MV-4-11 (cell line): Measurements from ENCODE around the gene ZNF385C.
"Not testable (repeated sequence)": the region's sequence is repeated elsewhere in the genome, so short reads cannot be mapped to it uniquely, and the experiment has no call there.

Experiments
- DNase-seq: peaks from one replicate; lab custom pipeline; 2025; lab: John Stamatoyannopoulos, UW

The ZNF385C gene

GRCh38 chr17:42050393-42051012 lies 47.8 kb downstream of the ZNF385C start, which contains the start of gene C17orf113:
C17orf113 (minus strand) TSS chr17:42050601; CDS start chr17:42043376, 7,225 bp downstream.
- peak; percentile 16 for DNase-seq

DNA sequence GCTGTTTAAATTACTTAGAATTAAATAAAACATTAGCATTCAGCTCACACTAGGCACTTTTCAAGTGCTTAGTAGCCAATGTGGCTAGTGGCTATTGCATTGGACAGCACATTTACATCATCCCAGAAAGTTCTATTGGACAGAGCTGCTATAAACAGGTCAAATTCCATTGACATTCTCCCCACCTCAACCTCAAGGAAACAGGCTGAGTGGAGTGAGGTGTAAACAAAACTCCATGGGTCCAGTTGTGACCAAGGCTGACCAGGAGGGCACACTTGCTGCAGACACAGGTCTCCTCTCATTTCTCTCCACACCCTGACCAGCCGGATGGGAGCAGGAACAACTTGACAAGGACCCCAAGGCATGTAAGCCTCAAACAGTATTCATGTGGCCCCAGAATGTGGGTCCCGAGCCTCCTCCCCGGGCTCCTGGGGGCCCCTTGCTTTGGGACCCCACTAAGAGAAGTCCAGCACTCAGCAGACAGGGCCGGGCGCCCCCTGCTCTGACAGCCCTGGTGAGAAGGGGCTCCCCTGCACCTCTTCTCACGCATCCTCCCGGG lies 48.4 kb downstream of the ZNF385C start:
- no peak for DNase-seq

DNA sequence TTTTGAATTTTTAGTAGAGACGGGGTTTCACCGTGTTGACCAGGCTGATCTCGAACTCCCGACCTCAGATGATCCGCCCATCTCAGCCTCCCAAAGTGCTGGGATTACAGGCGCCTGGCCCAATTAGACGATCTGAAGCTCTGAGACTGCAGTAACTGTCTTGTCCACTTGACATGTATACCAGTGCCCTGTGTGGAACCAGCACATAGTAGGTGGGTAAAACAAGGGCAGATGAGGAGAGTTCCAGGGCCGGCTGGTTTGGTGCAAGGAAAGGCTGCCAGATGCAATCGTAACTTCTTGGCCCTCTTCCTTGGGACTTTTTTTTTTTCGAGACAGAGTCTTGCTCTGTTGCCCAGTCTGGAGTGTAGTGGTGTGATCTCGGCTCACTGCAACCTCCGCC lies 50.9 kb downstream of the ZNF385C start:
- DNase-seq = no peak

DNA sequence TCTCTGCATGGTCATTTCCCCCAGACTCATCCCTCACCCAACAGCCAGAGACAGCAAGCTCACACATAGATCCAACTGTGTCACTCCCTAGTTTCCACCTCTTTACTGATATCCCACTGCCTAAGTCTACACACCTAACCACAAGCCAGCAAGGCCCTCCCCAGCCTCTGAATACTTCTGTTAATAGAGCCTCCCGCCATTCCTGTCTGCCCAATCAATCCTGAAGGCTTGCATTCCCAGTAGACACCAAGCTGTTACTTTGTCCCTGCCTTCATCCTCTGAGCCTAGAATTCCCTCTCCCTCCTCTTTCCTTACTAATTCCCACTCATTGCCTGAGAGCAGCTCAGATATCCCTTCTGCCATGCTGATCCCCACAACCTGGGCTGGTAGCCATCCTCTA lies 52.6 kb downstream of the ZNF385C start:
- no peak for DNase-seq

DNA sequence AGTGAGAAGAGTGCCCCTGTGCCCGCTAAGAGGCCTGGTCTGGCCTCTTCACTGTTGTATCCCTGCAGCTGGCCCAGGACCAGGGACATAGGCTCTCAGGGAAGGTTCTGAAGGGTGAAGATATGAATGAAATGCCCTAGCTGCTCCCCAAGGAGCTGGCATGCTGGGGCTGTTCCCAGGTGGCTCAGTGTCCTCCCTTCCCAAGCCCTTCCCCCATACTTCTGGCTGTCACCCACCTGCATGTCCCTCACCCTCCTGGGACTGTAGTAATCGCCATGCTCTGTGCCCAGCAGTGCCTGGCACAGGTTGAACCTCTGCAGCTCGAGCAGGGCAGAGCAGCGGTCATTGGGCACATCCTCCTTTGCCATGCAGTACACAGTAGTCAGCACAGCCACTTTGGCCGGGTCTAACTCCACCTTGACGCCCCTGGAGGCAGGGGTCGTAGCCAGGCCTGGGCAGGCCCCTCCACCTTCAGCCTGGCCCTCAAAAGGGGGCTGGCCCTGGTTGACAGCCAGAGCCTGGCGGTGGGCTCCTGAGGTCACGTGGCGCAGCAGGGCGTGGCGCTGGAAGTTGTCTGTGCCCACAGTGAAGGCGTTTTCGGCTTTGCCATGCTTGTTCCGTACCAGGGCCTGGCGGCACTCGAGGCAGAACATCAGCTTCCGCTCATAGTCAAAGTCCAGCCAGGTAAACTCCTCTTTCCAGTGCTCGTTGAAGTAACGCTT lies 55.5 kb downstream of the ZNF385C start:
- no peak for DNase-seq

DNA sequence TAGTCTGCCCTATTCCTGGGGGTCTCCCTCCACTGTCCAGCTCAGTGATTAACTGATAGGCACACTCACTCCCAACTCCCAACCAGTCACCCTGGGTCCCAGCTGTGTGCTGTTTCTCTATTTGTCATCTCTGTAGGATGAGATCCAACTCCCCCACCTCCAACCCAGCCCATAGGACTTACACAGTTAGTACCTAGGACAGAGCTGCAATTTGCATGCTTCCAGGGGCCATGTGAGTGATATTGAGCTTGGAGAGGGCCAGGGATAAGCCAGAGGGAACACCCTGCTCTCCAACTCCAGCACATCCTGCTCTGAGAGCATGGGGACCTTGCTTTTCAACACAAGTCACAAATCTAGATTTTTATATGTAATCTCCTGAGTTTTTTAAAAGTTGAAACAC lies 56.7 kb downstream of the ZNF385C start:
- DNase-seq = no peak

GRCh38 chr17:42040818-42041217 lies 57.5 kb downstream of the ZNF385C start:
- DNase-seq = no peak

DNA sequence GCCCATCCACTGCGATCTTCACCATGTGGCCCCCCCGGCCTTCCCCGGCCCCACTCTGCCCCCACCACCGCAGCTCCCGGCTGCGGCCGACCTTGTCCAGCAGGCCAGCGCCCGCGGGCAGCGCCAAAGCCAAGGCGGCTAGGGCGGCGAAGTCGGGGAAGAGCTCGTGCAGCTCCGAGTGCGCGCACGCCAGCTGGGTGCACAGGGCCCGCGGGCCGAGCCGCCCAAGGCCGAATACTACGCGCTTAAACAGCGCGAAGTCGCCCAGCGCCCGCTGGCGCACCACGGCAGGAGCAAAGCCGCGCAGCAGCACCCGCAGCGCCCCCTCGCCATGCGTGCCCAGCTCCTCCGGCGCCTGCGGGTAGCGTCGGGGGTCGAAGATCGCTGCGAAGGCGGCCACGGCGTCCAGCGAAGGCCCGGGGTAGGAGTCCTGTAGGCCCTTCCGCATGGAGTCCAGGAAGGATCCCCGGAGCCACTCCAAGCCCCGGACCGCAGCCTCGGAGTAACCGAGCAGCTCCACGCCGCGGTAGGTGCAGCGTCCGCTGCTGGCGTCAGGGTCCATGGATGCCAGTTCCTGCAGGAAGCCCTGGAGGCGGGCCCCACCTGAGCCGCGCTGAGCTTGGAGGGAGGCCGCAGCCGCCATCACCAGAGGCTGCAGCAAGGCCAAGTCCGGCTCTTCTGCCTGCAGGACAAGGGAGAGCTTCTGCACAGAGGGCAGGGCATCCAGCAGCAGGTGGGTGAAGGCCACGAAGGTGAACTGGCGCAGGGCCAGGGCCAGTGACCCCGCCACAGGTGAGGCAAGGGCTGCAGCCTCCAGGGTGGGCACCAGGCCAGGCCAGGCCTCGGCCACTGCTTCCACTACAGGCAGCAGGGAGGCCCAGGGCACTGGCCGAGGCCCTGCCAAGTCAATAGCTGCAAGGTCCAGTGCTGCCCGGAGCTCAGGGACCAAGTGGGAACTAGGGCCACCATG lies 58.2 kb downstream of the ZNF385C start:
- DNase-seq = no peak

- DNase-seq = no peak
These were observed 59.9 kb downstream of the ZNF385C start for GRCh38 chr17:42038221-42038973.

GRCh38 chr17:42034059-42034458 lies 64.2 kb downstream of the ZNF385C start:
- no peak for DNase-seq

- no peak for DNase-seq
These were observed 66.7 kb downstream of the ZNF385C start for GRCh38 chr17:42031584-42031983.

- no peak for DNase-seq
These were observed 69.5 kb downstream of the ZNF385C start for GRCh38 chr17:42028791-42029127.

GRCh38 chr17:42027961-42028790 lies 70.1 kb downstream of the ZNF385C start:
- DNase-seq = peak; percentile 19

DNA sequence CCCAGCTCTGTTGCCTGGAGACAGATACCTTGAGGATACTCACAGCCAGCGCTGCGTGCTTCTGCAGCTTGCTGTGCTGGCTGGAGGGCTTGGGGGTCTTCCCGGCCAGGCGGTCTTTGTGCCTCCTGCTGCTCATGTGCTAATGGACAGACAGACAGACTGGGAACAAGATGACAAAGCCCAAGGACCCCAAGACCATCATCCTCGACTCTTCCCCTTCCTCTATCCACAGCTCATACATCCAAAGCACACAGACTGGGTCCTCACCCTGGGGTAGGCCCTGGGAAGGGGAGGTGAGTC lies 70.7 kb downstream of the ZNF385C start:
- no peak for DNase-seq

GRCh38 chr17:42026857-42027589 lies 71.2 kb downstream of the ZNF385C start:
- peak; percentile 9 for DNase-seq

DNA sequence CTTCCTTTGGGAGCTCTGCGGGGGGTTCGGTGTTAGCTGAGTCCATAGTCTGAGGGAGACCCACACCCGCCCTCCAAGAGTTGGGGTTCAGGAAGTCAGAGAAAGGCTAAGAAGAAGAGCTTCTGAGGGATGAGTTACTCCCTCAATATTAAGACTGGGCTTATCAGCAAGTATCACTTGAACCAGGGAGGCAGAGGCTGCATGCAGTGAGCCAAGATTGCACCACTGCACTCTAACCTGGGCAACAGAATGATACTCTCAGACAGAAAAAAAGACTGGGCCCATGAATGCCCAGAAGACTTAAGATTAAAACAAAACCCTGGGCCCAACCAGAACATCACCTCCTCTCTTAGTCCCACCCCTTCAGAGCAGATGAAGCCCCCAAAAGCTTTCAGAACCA lies 72.3 kb downstream of the ZNF385C start:
- DNase-seq = no peak

- no peak for DNase-seq
These were observed 73.1 kb downstream of the ZNF385C start for GRCh38 chr17:42025191-42025579.

DNA sequence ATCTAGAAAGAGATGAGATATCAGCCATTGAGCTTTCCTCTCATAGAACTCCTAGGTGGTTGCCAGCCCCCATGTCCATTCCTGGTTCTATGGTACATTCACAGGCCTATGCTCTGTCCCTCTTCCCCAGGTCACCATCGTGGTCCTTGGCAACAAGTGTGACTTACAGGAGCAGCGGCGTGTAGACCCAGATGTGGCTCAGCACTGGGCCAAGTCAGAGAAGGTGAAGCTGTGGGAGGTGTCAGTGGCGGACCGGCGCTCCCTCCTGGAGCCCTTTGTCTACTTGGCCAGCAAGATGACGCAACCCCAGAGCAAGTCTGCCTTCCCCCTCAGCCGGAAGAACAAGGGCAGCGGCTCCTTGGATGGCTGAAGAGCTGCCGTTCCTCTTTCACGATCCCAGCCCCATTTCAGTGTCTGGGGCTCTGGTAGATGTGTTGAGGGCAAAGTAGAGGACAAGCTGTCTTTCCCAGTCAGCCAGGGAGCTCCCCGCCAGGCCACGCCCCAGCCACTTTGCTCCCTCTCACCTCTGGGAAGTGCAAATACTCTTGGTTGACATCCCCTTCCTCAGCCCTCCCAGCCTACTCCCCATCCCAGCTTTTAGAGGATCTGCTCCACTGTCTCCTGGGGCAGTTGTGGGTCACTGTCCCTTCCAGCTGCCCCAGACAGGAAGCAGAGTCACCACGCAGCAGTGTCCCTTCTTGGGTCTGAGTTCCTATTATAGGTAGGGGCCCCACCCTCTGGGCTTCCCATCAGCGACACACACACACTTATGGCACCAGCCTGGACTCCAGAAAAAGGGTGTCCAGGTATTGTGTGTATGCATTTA lies 74.5 kb downstream of the ZNF385C start:
- peak; percentile 91 for DNase-seq

- DNase-seq = not testable (repeated sequence)
These were observed 77.4 kb downstream of the ZNF385C start for GRCh38 chr17:42020845-42021244.
